ENCODE data around the gene SH3BP2.

SH3BP2 gene

DNA sequence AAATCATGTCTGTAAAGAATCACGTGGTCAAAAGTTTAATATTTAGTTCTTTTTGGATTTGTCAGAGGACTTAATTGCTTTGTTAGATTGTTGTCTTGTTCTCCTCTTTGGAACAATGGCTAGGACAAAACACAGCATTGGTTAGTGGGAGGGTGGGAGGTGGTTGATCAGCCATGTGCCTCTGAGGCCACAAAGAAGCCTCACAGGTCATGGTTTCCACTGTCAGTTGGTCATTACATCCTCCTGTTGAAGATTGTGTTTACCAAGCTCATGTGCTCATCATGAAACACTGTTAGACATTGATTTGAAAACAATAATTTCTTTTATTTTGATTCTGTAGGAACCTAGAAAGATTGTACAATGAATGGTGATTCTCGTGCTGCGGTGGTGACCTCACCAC is 82.7 kb downstream of the SH3BP2 start:
- H3K9ac ChIP-seq (ENCODE audit: low read length in 5 of 5), result no peak overlapping the region
- no peaks in the 10 kb centered on the region for H3K27me3 ChIP-seq (ENCODE audit: control insufficient read depth in 5 of 5, insufficient read depth in 4 of 5, low read length in 5 of 5)
- H3K9me3 ChIP-seq (ENCODE audit: control insufficient read depth in 5 of 5, low read length in 5 of 5), result no peaks in the 10 kb centered on the region
- no peak overlapping the region for H3K4me3 ChIP-seq (ENCODE audit: low read depth in 1 of 5, low read length in 5 of 5)
- no peak overlapping the region for H3K27ac ChIP-seq (ENCODE audit: low read depth, low read length)
- peaks cover 9 to 29% (median 25%) of the 10 kb centered on the region in 5 donors for H3K36me3 ChIP-seq (ENCODE audit: control insufficient read depth in 5 of 5, insufficient read depth in 5 of 5, low read length in 5 of 5)
- H3K4me1 ChIP-seq (ENCODE audit: control insufficient read depth in 5 of 5, insufficient read depth in 5 of 5, low read length in 5 of 5), result peaks cover 2 to 17% (median 15%) of the 10 kb centered on the region in 5 donors

DNA sequence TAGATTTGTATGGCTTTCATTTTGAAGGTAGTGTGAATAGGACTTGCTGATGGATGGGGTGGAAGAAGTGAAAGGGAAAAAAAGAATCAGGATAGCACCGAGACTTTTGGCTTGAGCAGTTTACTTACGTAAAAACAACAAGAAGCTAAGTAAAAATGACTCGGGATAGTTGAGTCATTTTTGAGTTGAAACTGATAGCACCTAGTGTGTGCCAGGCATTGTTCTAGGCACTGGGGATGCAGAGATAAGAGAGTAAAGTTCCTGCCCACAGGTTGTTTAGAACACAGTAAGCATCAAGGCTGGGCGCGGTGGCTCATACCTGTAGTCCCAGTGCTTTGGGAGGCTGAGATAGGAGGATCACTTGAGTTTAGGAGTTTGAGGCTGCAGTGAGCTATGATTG is 85.5 kb downstream of the SH3BP2 start:
- Histone ChIP-seq H3K9ac (ENCODE audit: low read length in 5 of 5) (no peak overlapping the region), H3K9me3 (ENCODE audit: control insufficient read depth in 5 of 5, low read length in 5 of 5) (no peaks in the 10 kb centered on the region), H3K36me3 (ENCODE audit: control insufficient read depth in 5 of 5, insufficient read depth in 5 of 5, low read length in 5 of 5) (peaks cover 17 to 44% (median 35%) of the 10 kb centered on the region in 5 donors), H3K27ac (ENCODE audit: low read depth, low read length) (no peak overlapping the region), H3K4me1 (ENCODE audit: control insufficient read depth in 5 of 5, insufficient read depth in 5 of 5, low read length in 5 of 5) (peaks cover 2 to 14% (median 10%) of the 10 kb centered on the region in 5 donors), H3K27me3 (ENCODE audit: control insufficient read depth in 5 of 5, insufficient read depth in 4 of 5, low read length in 5 of 5) (no peaks in the 10 kb centered on the region), H3K4me3 (ENCODE audit: low read depth in 1 of 5, low read length in 5 of 5) (no peak overlapping the region)

- Histone ChIP-seq H3K27ac (ENCODE audit: low read depth, low read length) (no peak overlapping the region), H3K4me3 (ENCODE audit: low read depth in 1 of 5, low read length in 5 of 5) (no peak overlapping the region), H3K9me3 (ENCODE audit: control insufficient read depth in 5 of 5, low read length in 5 of 5) (no peaks in the 10 kb centered on the region), H3K9ac (ENCODE audit: low read length in 5 of 5) (no peak overlapping the region), H3K36me3 (ENCODE audit: control insufficient read depth in 5 of 5, insufficient read depth in 5 of 5, low read length in 5 of 5) (peaks cover 20 to 45% (median 35%) of the 10 kb centered on the region in 5 donors), H3K4me1 (ENCODE audit: control insufficient read depth in 5 of 5, insufficient read depth in 5 of 5, low read length in 5 of 5) (peaks cover 2 to 12% (median 8%) of the 10 kb centered on the region in 5 donors), H3K27me3 (ENCODE audit: control insufficient read depth in 5 of 5, insufficient read depth in 4 of 5, low read length in 5 of 5) (no peaks in the 10 kb centered on the region)
Measured at GRCh38 chr4:2879026-2879425, 86.1 kb downstream of the SH3BP2 start.

DNA sequence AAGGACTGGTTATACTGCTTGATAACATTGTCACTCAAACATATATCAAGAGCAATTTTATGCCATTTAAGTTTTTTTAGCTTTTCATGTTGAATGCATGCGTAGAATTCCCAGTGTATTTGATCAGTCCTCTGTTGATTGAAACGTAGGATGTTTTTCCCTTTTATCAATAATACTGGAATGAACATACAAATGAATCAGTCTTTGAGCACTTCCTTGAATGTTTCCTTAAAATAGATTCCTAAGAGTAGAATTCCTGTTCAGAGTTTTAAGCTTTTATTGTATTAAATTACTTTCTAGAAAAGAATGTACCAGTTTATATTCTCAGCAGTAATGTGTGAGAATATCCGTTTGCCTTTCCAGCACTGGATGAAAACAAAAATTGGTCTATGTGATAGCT is 88.5 kb downstream of the SH3BP2 start:
- Histone ChIP-seq H3K9me3 (ENCODE audit: control insufficient read depth in 5 of 5, low read length in 5 of 5) (no peaks in the 10 kb centered on the region), H3K4me3 (ENCODE audit: low read depth in 1 of 5, low read length in 5 of 5) (no peak overlapping the region), H3K27me3 (ENCODE audit: control insufficient read depth in 5 of 5, insufficient read depth in 4 of 5, low read length in 5 of 5) (no peaks in the 10 kb centered on the region), H3K36me3 (ENCODE audit: control insufficient read depth in 5 of 5, insufficient read depth in 5 of 5, low read length in 5 of 5) (peaks cover 30 to 60% (median 52%) of the 10 kb centered on the region in 5 donors), H3K4me1 (ENCODE audit: control insufficient read depth in 5 of 5, insufficient read depth in 5 of 5, low read length in 5 of 5) (no peaks in the 10 kb centered on the region), H3K9ac (ENCODE audit: low read length in 5 of 5) (no peak overlapping the region), H3K27ac (ENCODE audit: low read depth, low read length) (no peak overlapping the region)

- no peak overlapping the region for H3K27ac ChIP-seq (ENCODE audit: low read depth, low read length)
- H3K4me1 ChIP-seq (ENCODE audit: control insufficient read depth in 5 of 5, insufficient read depth in 5 of 5, low read length in 5 of 5), result no peaks in the 10 kb centered on the region
- no peaks in the 10 kb centered on the region for H3K27me3 ChIP-seq (ENCODE audit: control insufficient read depth in 5 of 5, insufficient read depth in 4 of 5, low read length in 5 of 5)
- no peak overlapping the region for H3K4me3 ChIP-seq (ENCODE audit: low read depth in 1 of 5, low read length in 5 of 5)
- H3K9ac ChIP-seq (ENCODE audit: low read length in 5 of 5), result no peak overlapping the region
- no peaks in the 10 kb centered on the region for H3K9me3 ChIP-seq (ENCODE audit: control insufficient read depth in 5 of 5, low read length in 5 of 5)
- H3K36me3 ChIP-seq (ENCODE audit: control insufficient read depth in 5 of 5, insufficient read depth in 5 of 5, low read length in 5 of 5), result peaks cover 36 to 63% (median 52%) of the 10 kb centered on the region in 5 donors
Measured at GRCh38 chr4:2882341-2882740, 89.5 kb downstream of the SH3BP2 start.

GRCh38 chr4:2886161-2886560 is 93.3 kb downstream of the SH3BP2 start:
- no peak overlapping the region for H3K4me3 ChIP-seq (ENCODE audit: low read depth in 1 of 5, low read length in 5 of 5)
- H3K9me3 ChIP-seq (ENCODE audit: control insufficient read depth in 5 of 5, low read length in 5 of 5), result no peaks in the 10 kb centered on the region
- H3K9ac ChIP-seq (ENCODE audit: low read length in 5 of 5), result no peak overlapping the region
- peaks cover 0 to 5% (median 5%) of the 10 kb centered on the region in 5 donors for H3K4me1 ChIP-seq (ENCODE audit: control insufficient read depth in 5 of 5, insufficient read depth in 5 of 5, low read length in 5 of 5)
- H3K36me3 ChIP-seq (ENCODE audit: control insufficient read depth in 5 of 5, insufficient read depth in 5 of 5, low read length in 5 of 5), result peaks cover 30 to 51% (median 42%) of the 10 kb centered on the region in 5 donors
- no peaks in the 10 kb centered on the region for H3K27me3 ChIP-seq (ENCODE audit: control insufficient read depth in 5 of 5, insufficient read depth in 4 of 5, low read length in 5 of 5)
- H3K27ac ChIP-seq (ENCODE audit: low read depth, low read length), result no peak overlapping the region

DNA sequence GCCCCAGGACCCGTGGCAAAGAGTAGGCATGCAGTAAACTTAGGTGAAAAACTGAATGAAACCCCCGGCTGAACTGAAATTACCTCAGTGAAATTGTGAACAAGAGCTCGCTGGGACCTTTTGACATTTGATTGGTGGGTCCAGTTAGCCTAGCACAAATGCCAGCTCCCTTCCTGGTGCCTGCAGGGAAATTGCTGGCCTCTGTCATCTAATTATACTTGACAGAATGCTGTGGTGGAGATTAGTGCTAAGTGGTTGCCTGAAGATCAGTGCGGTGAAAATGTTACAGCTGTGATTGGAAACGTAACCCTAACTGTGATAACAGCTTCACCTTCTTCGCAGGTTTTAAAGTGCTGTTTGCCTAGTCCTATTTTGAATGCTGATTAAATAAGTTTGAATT is 93.7 kb downstream of the SH3BP2 start:
- Histone ChIP-seq H3K9ac (ENCODE audit: low read length in 5 of 5) (no peak overlapping the region), H3K27ac (ENCODE audit: low read depth, low read length) (no peak overlapping the region), H3K9me3 (ENCODE audit: control insufficient read depth in 5 of 5, low read length in 5 of 5) (no peaks in the 10 kb centered on the region), H3K36me3 (ENCODE audit: control insufficient read depth in 5 of 5, insufficient read depth in 5 of 5, low read length in 5 of 5) (peaks cover 30 to 50% (median 42%) of the 10 kb centered on the region in 5 donors), H3K4me3 (ENCODE audit: low read depth in 1 of 5, low read length in 5 of 5) (no peak overlapping the region), H3K4me1 (ENCODE audit: control insufficient read depth in 5 of 5, insufficient read depth in 5 of 5, low read length in 5 of 5) (peaks cover 0 to 10% (median 9%) of the 10 kb centered on the region in 5 donors), H3K27me3 (ENCODE audit: control insufficient read depth in 5 of 5, insufficient read depth in 4 of 5, low read length in 5 of 5) (no peaks in the 10 kb centered on the region)

- Histone ChIP-seq H3K27me3 (ENCODE audit: control insufficient read depth in 5 of 5, insufficient read depth in 4 of 5, low read length in 5 of 5) (no peaks in the 10 kb centered on the region), H3K9me3 (ENCODE audit: control insufficient read depth in 5 of 5, low read length in 5 of 5) (no peaks in the 10 kb centered on the region), H3K4me1 (ENCODE audit: control insufficient read depth in 5 of 5, insufficient read depth in 5 of 5, low read length in 5 of 5) (peaks cover 0 to 16% (median 12%) of the 10 kb centered on the region in 5 donors), H3K27ac (ENCODE audit: low read depth, low read length) (no peak overlapping the region), H3K4me3 (ENCODE audit: low read depth in 1 of 5, low read length in 5 of 5) (no peak overlapping the region), H3K9ac (ENCODE audit: low read length in 5 of 5) (no peak overlapping the region), H3K36me3 (ENCODE audit: control insufficient read depth in 5 of 5, insufficient read depth in 5 of 5, low read length in 5 of 5) (peaks cover 27 to 43% (median 36%) of the 10 kb centered on the region in 5 donors)
Measured at GRCh38 chr4:2887343-2887742, 94.5 kb downstream of the SH3BP2 start.

- no peaks in the 10 kb centered on the region for H3K27me3 ChIP-seq (ENCODE audit: control insufficient read depth in 5 of 5, insufficient read depth in 4 of 5, low read length in 5 of 5)
- H3K4me3 ChIP-seq (ENCODE audit: low read depth in 1 of 5, low read length in 5 of 5), result no peak overlapping the region
- H3K27ac ChIP-seq (ENCODE audit: low read depth, low read length), result no peak overlapping the region
- H3K9ac ChIP-seq (ENCODE audit: low read length in 5 of 5), result no peak overlapping the region
- peaks cover 0 to 23% (median 19%) of the 10 kb centered on the region in 5 donors for H3K4me1 ChIP-seq (ENCODE audit: control insufficient read depth in 5 of 5, insufficient read depth in 5 of 5, low read length in 5 of 5)
- no peaks in the 10 kb centered on the region for H3K9me3 ChIP-seq (ENCODE audit: control insufficient read depth in 5 of 5, low read length in 5 of 5)
- peaks cover 24 to 35% (median 29%) of the 10 kb centered on the region in 5 donors for H3K36me3 ChIP-seq (ENCODE audit: control insufficient read depth in 5 of 5, insufficient read depth in 5 of 5, low read length in 5 of 5)
Measured at GRCh38 chr4:2888886-2889285, 96.0 kb downstream of the SH3BP2 start.
